Uterus (tissue), 4 donors: Measurements from ENCODE around the gene NET1. TPM values are rescaled to one million over a fixed set of nuclear protein-coding genes. Genes with fewer than 3 reads are reported as not detected.

Experiments used
- DNase-seq, 2 donors: peaks; one replicate each; pipeline ENCODE4 v3.0.0-alpha.2; 2019 to 2020
- H3K27ac ChIP-seq, 2 donors: fragments of 200-600 bp; sonication (generic); 1 replicate in 1 of 2; 2 replicates in 1 of 2; pipeline ENCODE4 v1.5.1; 2016 to 2018
- H3K27me3 ChIP-seq, 2 donors: fragments of 200-600 bp; sonication (generic); one replicate each; pipeline ENCODE4 v1.5.1; 2018 to 2019; ENCODE audit warnings: control low read depth in 1 of 2
- H3K36me3 ChIP-seq, 2 donors: fragments of 200-600 bp; sonication (generic); one replicate each; pipeline ENCODE4 v1.5.1; 2019; ENCODE audit warnings: control low read depth in 1 of 2
- H3K4me1 ChIP-seq, 2 donors: fragments of 200-600 bp; sonication (generic); one replicate each; pipeline ENCODE4 v1.5.1; 2018 to 2019; ENCODE audit warnings: control low read depth in 1 of 2
- H3K4me3 ChIP-seq, 2 donors: fragments of 200-600 bp; sonication (generic); 1 replicate in 1 of 2; 2 replicates in 1 of 2; pipeline ENCODE4 v1.5.1; 2018 to 2019; ENCODE audit warnings: mild to moderate bottlenecking in 1 of 2
- H3K9me3 ChIP-seq, 2 donors: fragments of 200-600 bp; sonication (generic); one replicate each; pipeline ENCODE4 v1.5.1; 2019; ENCODE audit warnings: control low read depth in 1 of 2
- POLR2A ChIP-seq, 2 donors: fragments of 450-650 bp; IDR thresholded peaks; one replicate each; pipeline ENCODE4 v1.6.1; 2016; ENCODE audit warnings: antibody characterized with exemption in 2 of 2, mild to moderate bottlenecking in 1 of 2, moderate library complexity in 1 of 2
- intact Hi-C: fragments of 100-400 bp; cut with DNase I; formaldehyde crosslinking; loops from one replicate; pipeline ENCODE4 v1.15.1; 2023; ENCODE audit warnings: low total_unique reads
- total RNA-seq, 4 donors: library from RNA; depleted of rRNA in 3 of 4; stranded (reverse); fragments of >200 nt in 3 of 4; gene quantifications; one replicate each; pipeline versions ENCODE4 v1.1.0 to v1.2.4, GENCODE V29; 2014 to 2023
- TF ChIP-seq, protein P1 (sequence below), 4 experiments: fragments of 200-600 bp in 2 of 4; fragments of 450-650 bp in 2 of 4; sonication (generic) in 2 of 4; IDR thresholded peaks; one replicate each; pipeline ENCODE4 v1.5.1; 2016 to 2019; ENCODE audit warnings: antibody characterized with exemption in 4 of 4, mild to moderate bottlenecking in 2 of 4, moderate library complexity in 1 of 4
- donor health status: DM: yes; HTN: yes; CAD: no.

NET1 gene
- total RNA-seq, 4 donors from 2014 or later, result 21.0 to 126 (median 87.0) TPM

DNA sequence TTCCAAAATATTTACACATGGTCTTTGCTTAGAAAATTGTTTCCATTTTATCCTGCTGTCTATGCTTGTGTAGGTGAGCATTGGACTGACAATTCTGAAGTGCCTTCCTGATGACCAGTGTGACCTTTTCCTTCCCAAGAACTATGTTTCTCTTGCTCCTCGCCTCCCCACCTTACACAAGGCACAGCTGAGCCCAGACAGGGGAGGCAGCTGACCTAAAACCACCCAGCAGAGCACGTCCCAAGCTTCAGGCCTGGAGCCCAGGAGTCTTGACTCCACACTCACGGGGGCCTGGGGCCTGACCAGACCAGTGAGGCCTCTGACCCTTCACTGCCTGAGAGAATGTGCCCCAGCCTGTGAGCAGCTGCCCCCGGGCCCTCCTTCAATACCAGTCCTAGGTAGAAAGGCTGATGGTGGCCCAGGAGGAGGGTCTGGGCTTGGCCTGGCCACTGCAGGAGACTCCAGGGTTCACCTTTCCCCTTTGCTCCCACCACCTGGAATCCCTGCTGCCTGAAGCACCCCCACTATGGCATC, 80.0 kb downstream of the NET1 start:
- TF ChIP-seq POLR2A (IDR thresholded peaks at IDR 0.05), result no peak
- TF ChIP-seq, protein P1, sequence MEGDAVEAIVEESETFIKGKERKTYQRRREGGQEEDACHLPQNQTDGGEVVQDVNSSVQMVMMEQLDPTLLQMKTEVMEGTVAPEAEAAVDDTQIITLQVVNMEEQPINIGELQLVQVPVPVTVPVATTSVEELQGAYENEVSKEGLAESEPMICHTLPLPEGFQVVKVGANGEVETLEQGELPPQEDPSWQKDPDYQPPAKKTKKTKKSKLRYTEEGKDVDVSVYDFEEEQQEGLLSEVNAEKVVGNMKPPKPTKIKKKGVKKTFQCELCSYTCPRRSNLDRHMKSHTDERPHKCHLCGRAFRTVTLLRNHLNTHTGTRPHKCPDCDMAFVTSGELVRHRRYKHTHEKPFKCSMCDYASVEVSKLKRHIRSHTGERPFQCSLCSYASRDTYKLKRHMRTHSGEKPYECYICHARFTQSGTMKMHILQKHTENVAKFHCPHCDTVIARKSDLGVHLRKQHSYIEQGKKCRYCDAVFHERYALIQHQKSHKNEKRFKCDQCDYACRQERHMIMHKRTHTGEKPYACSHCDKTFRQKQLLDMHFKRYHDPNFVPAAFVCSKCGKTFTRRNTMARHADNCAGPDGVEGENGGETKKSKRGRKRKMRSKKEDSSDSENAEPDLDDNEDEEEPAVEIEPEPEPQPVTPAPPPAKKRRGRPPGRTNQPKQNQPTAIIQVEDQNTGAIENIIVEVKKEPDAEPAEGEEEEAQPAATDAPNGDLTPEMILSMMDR (IDR thresholded peaks at IDR 0.05), result no peak
- H3K4me1 ChIP-seq, result no peaks in the 10 kb centered on the region
- H3K36me3 ChIP-seq, result no peaks in the 10 kb centered on the region
- intact Hi-C loops, result no loop called here
- H3K27me3 ChIP-seq, result no peaks in the 10 kb centered on the region
- H3K4me3 ChIP-seq, result no peak overlapping the region
- no peak for DNase-seq
- no peak overlapping the region for H3K27ac ChIP-seq
- no peaks in the 10 kb centered on the region for H3K9me3 ChIP-seq

DNA sequence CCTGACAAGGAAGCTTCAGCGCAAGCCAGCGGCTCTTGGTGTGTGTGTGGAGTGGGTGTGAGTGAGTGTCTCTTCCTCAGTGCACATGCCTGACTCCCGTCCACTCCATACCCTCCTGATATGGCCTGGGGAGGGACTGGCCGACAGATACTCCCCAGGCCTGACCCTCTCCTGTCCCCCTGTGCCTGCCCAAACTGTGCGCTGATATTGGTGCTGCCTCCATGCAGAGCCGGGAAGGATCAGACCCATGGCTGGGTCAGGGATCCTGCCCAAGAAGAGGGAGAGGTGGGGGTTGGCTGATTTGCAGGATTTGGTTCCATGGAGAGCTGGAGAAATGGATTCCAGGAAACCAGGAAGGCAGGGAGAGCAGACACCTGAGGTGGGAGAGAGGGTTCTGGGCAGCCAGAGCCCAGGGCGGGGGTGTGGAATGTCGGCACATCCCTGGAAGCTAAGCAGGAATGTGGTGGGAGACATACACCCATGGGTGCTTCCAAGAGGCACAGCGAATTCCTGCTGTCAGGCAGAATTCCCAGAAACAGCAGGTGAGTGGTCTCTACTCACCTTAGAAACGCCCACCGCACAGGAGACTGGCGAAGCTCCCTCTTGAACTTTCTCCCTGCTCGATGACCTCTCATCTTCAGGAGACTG, 80.7 kb downstream of the NET1 start:
- H3K4me3 ChIP-seq, result no peak overlapping the region
- intact Hi-C loops, result no loop called here
- no peaks in the 10 kb centered on the region for H3K27me3 ChIP-seq
- H3K9me3 ChIP-seq, result no peaks in the 10 kb centered on the region
- H3K27ac ChIP-seq, result no peak overlapping the region
- H3K36me3 ChIP-seq, result no peaks in the 10 kb centered on the region
- H3K4me1 ChIP-seq, result no peaks in the 10 kb centered on the region
- TF ChIP-seq, protein P1 (IDR thresholded peaks at IDR 0.05), result no peak
- no peak for TF ChIP-seq POLR2A (IDR thresholded peaks at IDR 0.05)
- no peak for DNase-seq

DNA sequence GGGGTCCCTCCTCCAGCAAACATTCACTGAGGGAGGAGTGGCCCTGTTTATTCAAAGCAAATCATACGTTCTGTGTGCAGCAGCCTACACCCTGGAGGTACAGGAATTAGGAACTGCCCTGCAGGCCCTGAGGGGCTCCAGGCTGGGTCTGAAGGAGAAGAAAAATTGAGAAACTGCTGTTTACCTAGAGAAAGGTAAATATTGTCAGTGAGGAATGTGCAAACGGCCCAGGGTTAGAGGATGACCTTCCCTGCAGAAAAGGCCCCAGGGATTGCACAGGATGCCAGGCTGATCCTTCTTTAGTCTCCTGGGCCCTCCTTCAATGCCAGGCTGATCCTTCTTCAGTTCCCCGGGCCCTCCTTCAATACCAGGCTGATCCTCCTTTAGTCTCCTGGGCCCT, 81.3 kb downstream of the NET1 start:
- H3K27me3 ChIP-seq, result no peaks in the 10 kb centered on the region
- H3K9me3 ChIP-seq, result no peaks in the 10 kb centered on the region
- H3K27ac ChIP-seq, result no peak overlapping the region
- no peak for TF ChIP-seq POLR2A (IDR thresholded peaks at IDR 0.05)
- TF ChIP-seq, protein P1 (IDR thresholded peaks at IDR 0.05), result no peak
- intact Hi-C loops, result no loop called here
- no peaks in the 10 kb centered on the region for H3K36me3 ChIP-seq
- DNase-seq, result no peak
- H3K4me1 ChIP-seq, result no peaks in the 10 kb centered on the region
- H3K4me3 ChIP-seq, result no peak overlapping the region

DNA sequence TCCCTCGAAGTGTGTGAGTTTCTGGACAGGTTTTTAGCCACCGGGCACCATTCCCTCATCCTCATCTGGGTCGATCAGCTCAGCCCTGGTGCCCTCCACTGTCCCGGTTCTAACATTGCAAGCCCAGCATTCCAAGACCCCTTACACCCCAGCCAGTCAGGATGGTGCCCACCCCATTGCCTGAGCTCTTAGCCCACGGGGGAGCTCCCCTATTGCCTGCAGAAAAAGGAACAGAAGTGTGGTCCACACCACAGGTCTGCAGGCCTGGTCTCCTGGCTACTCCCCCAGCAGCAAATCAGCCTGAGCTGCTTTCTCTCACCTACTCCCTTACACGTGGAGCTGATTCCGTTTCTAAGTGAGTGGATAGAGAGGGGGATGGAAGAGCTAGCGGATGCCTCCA, 82.3 kb downstream of the NET1 start:
- H3K27me3 ChIP-seq, result no peaks in the 10 kb centered on the region
- no peaks in the 10 kb centered on the region for H3K4me1 ChIP-seq
- no peaks in the 10 kb centered on the region for H3K36me3 ChIP-seq
- intact Hi-C loops, result no loop called here
- H3K4me3 ChIP-seq, result no peak overlapping the region
- DNase-seq, result no peak
- no peak for TF ChIP-seq POLR2A (IDR thresholded peaks at IDR 0.05)
- TF ChIP-seq, protein P1 (IDR thresholded peaks at IDR 0.05), result no peak
- no peaks in the 10 kb centered on the region for H3K9me3 ChIP-seq
- H3K27ac ChIP-seq, result no peak overlapping the region

DNA sequence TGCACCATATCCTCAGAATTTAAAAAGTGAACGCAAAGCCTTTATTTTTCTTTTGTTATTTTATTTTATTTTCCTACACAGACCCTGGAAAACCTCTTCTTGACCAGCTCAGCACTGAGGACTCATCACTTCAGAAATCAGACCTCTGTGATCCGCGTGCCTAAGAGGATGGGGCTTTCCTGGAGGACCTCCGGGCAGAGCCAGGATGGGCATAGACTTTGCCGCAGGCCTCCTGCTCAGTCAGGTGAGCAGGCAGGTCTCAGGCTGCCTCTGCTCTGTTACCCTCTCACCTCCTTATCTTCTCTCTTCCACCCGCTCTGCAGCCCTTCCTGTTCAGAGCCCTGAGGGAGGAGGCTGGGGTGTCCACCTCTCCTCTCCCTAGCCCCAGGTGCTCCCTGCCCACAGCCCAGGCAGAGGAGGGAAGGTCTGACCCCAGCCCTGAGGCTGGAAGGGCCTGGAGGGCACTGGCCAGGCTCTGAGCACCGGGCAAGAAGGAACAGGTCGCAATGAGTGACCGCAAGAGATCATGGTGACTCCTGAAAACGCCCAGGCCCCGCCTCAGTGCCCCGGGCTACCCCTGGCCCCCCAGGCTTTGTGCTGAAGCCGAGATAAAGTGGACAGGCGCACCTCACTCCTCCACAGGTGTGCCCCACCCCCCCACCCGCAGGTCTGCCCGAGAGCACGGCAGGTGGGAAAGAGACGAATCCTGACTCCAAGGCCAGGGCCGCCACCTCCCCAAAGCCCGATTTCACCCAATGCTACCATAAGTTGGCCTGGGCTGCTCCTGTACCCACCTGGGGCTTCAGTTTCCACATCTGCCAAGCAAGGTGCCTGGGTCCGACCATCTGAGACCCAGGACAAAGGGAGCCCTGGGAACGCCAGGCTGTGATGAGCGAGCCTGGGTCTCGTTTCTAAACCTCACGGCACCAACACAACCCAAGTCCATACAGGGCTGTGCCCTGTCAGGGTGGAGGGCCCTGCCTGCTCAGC, 84.2 kb downstream of the NET1 start:
- DNase-seq, result no peak
- Histone ChIP-seq H3K27ac (no peak overlapping the region), H3K36me3 (no peaks in the 10 kb centered on the region), H3K4me3 (no peak overlapping the region), H3K27me3 (no peaks in the 10 kb centered on the region), H3K9me3 (no peaks in the 10 kb centered on the region), H3K4me1 (no peaks in the 10 kb centered on the region)
- TF ChIP-seq POLR2A (IDR thresholded peaks at IDR 0.05), result no peak
- TF ChIP-seq, protein P1 (IDR thresholded peaks at IDR 0.05), result no peak
- intact Hi-C loops, result no loop called here
